Activated CD8-positive, alpha-beta memory T cell treated with anti-CD3 and anti-CD28 coated beads, Interleukin-2, amount 10 ng/mL, durations not matched to agents 7 days and 5 days (primary cell): ENCODE measurements around the gene FRMD4A. TPM values are rescaled to one million over a fixed set of nuclear protein-coding genes. Genes with fewer than 3 reads are reported as not detected.

Experiments used
- ATAC-seq: fragments of 150-1000 bp; cut with Tn5 transposase; one replicate; pipeline ENCODE4 v1.10.0; 2021; ENCODE audit warnings: moderate library complexity
- CTCF ChIA-PET: fragments of 350-600 bp; sonication (Branson Sonifier 250); formaldehyde crosslinking; loops from one replicate; lab custom pipeline; 2021; ENCODE audit warnings: antibody characterized with exemption; lab: Charles Lee
- DNase-seq: peaks from one replicate; pipeline ENCODE4 v3.0.0-alpha.2; 2020
- H3K27ac Mint-ChIP-seq: one replicate; pipeline ENCODE4 v1.8.0; 2021; ENCODE audit warnings: mild to moderate bottlenecking, mixed read lengths
- H3K27me3 Mint-ChIP-seq: one replicate; pipeline ENCODE4 v1.8.0; 2021; ENCODE audit warnings: mixed read lengths
- H3K36me3 Mint-ChIP-seq: one replicate; pipeline ENCODE4 v1.8.0; 2021; ENCODE audit warnings: mild to moderate bottlenecking, mixed read lengths
- H3K4me1 Mint-ChIP-seq: one replicate; pipeline ENCODE4 v1.8.0; 2021; ENCODE audit warnings: mixed read lengths
- H3K4me3 Mint-ChIP-seq: one replicate; pipeline ENCODE4 v1.8.0; 2021; ENCODE audit warnings: mild to moderate bottlenecking, moderate library complexity, mixed read lengths
- H3K9me3 Mint-ChIP-seq: one replicate; pipeline ENCODE4 v1.8.0; 2022; ENCODE audit warnings: low read depth, mixed read lengths
- total RNA-seq, 2 experiments: library from RNA; stranded (reverse); gene quantifications; one replicate each; pipeline ENCODE4 v1.2.3, GENCODE V29; 2021

FRMD4A gene
- total RNA-seq, 2 experiments from 2014 or later = 0.09 to 1.2 TPM

- ATAC-seq = no peak
- no peak overlapping the region for H3K27ac Mint-ChIP-seq
These were observed 151.5 kb downstream of the FRMD4A start for GRCh38 chr10:14179251-14179650.

GRCh38 chr10:14173706-14174594, 156.8 kb downstream of the FRMD4A start:
- CTCF ChIA-PET = interaction anchor here (1.1 kb wide), 1 partner anchor 23 kb away, joined by 6 read pairs; no protein-coding TSS in a partner anchor
- Mint-ChIP-seq H3K27me3 (peaks cover 85% of the 10 kb centered on the region), H3K4me3 (peak overlapping the region; percentile 58), H3K9me3 (no peaks in the 10 kb centered on the region), H3K36me3 (no peaks in the 10 kb centered on the region), H3K27ac (no peak overlapping the region), H3K4me1 (peaks cover 8% of the 10 kb centered on the region)
- ATAC-seq = peak; percentile 33
- DNase-seq = no peak

More at GRCh38 chr10:14179251-14179650, 151.5 kb downstream of the FRMD4A start:
- Mint-ChIP-seq H3K4me1 (peaks cover 4% of the 10 kb centered on the region), H3K4me3 (no peak overlapping the region), H3K9me3 (no peaks in the 10 kb centered on the region), H3K36me3 (no peaks in the 10 kb centered on the region), H3K27me3 (peaks cover 81% of the 10 kb centered on the region)
- CTCF ChIA-PET = no interaction called here
- DNase-seq = no peak

GRCh38 chr10:14173391-14173705, 157.4 kb downstream of the FRMD4A start:
- Mint-ChIP-seq H3K9me3 (no peaks in the 10 kb centered on the region), H3K36me3 (no peaks in the 10 kb centered on the region), H3K4me3 (peak overlapping the region; percentile 58), H3K27ac (no peak overlapping the region), H3K27me3 (peaks cover 80% of the 10 kb centered on the region), H3K4me1 (peaks cover 8% of the 10 kb centered on the region)
- DNase-seq (no peak), ATAC-seq (peak; percentile 30)
- CTCF ChIA-PET = interaction anchor here (1.1 kb wide), 1 partner anchor 24 kb away, joined by 6 read pairs; no protein-coding TSS in a partner anchor

GRCh38 chr10:14172336-14172950, 158.3 kb downstream of the FRMD4A start:
- Mint-ChIP-seq H3K4me3 (no peak overlapping the region), H3K9me3 (no peaks in the 10 kb centered on the region), H3K27ac (no peak overlapping the region), H3K36me3 (no peaks in the 10 kb centered on the region), H3K27me3 (peaks cover 85% of the 10 kb centered on the region), H3K4me1 (peaks cover 8% of the 10 kb centered on the region)
- CTCF ChIA-PET = no interaction called here
- DNase-seq = no peak
- no peak for ATAC-seq

DNA sequence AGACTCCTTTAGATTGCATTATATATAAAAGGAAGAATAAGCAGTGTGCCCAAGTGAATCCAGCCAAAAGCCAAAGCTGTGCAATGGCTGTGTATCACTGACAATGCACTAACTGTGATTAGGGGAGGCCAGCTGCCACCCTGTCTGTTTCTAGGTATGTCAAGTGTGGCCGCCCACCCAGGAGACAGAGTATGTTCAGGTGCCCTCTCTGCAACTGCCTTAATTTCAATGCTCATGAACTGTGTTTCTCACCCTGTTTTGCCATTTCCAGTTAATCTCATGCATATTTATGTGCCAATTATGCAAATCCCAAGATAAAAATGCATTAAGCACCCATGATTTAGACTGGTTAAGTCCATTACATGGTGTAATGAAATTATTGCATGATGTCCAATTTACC, 159.4 kb downstream of the FRMD4A start:
- Mint-ChIP-seq H3K27me3 (peaks cover 83% of the 10 kb centered on the region), H3K9me3 (no peaks in the 10 kb centered on the region), H3K27ac (no peak overlapping the region), H3K4me3 (no peak overlapping the region), H3K36me3 (no peaks in the 10 kb centered on the region), H3K4me1 (peaks cover 8% of the 10 kb centered on the region)
- DNase-seq (no peak), ATAC-seq (no peak)
- CTCF ChIA-PET = no interaction called here

DNA sequence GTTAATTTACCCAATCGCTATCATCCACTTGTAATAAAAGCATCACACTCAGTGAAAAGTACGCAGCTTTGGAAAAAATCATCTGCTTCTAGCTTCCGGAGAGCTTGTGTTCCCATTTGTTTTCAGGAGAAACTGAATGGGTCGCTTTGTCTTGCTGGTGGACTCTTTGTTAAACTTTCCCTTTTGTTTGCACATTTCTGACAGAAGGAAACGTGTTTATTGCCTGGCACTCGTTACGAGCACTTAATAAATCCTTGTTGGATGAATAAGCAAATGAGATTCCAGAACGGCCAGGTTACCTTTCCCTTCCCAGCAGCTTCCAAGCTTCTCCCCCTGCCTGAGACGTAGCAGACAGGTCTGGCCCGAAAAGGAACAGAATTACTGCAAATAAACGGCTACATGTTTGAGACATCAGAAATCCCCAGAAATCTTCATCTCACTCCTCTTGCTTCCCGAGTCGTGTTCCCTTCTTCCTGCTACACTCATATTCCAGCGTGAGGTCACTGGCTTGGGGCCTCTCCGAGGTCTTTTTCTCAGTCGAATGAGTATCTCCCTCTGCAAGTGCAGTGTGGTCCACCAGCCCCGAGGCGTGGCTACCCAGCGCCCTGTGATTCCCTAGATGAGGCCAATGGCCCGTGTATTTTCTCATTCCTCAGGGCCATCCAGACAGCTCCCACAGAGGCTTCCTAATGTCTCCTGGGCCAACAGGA, 167.2 kb downstream of the FRMD4A start:
- H3K9me3 Mint-ChIP-seq = no peaks in the 10 kb centered on the region
- H3K4me3 Mint-ChIP-seq = no peak overlapping the region
- ATAC-seq (no peak), DNase-seq (no peak)
- no peaks in the 10 kb centered on the region for H3K36me3 Mint-ChIP-seq
- no peak overlapping the region for H3K27ac Mint-ChIP-seq
- H3K27me3 Mint-ChIP-seq = peaks cover 24% of the 10 kb centered on the region
- CTCF ChIA-PET = no interaction called here
- H3K4me1 Mint-ChIP-seq = no peaks in the 10 kb centered on the region

DNA sequence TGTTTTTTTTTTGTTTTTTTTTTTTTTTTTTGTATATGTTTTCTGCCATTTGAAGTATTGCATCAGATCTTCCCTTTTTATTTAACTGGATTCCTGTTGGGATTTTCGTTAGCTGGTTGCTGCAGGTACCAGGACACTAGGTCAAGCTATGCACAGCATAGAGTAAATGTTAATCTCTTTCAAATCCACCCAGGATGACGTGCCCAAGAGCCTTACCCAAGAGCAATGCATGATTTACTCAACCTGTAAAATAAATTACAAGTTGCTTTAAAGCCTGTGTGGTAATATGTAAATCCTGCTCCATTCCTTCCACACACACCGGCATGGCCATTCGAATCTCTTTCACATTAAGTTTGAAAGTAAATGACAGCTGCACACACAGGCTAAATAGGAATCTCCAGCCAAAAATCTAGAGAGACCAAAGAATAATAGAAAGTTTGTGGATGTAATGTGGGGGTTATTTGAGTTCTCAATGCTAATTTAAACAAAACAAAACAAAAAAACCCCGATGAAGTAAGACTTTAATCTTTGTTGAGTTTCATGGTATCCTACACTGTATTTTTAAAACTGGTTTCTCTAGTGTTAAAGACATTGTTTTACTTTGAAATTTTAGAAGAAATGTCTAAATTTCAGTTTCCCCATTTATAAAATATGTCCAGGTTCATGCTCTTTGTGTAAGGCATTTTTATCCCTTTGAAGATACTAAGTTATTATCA, 167.9 kb downstream of the FRMD4A start:
- Mint-ChIP-seq H3K4me3 (no peak overlapping the region), H3K4me1 (no peaks in the 10 kb centered on the region), H3K27ac (no peak overlapping the region), H3K36me3 (no peaks in the 10 kb centered on the region), H3K27me3 (peaks cover 17% of the 10 kb centered on the region), H3K9me3 (no peaks in the 10 kb centered on the region)
- DNase-seq = no peak
- CTCF ChIA-PET = interaction anchor here (0.7 kb wide), 1 partner anchor 106 kb away, joined by 3 read pairs; no protein-coding TSS in a partner anchor
- no peak for ATAC-seq

DNA sequence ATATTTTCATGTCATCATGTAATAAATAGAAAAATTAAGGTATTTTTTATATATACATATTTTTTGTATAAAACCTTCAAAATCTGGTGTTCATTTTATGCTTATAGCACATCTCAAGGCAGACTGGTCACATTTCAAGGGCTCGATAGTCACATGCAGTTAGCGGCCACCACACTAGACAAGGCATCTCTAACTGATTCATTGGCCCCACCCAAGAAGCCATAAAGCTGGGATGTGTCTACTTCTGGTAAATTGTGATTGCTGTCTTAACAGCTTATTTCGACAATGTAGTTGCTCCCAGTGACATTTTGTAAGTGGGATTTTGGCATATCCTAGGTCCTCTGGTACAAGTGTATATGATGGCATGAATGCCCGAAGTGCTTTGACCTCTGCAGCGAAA, 168.7 kb downstream of the FRMD4A start:
- H3K36me3 Mint-ChIP-seq = no peaks in the 10 kb centered on the region
- ATAC-seq = no peak
- H3K4me1 Mint-ChIP-seq = no peaks in the 10 kb centered on the region
- H3K27me3 Mint-ChIP-seq = peaks cover 13% of the 10 kb centered on the region
- H3K4me3 Mint-ChIP-seq = no peak overlapping the region
- no peak overlapping the region for H3K27ac Mint-ChIP-seq
- no peaks in the 10 kb centered on the region for H3K9me3 Mint-ChIP-seq
- DNase-seq = no peak
- CTCF ChIA-PET = no interaction called here

GRCh38 chr10:14160299-14160698, 170.4 kb downstream of the FRMD4A start:
- Mint-ChIP-seq H3K27ac (no peak overlapping the region), H3K9me3 (no peaks in the 10 kb centered on the region), H3K4me3 (no peak overlapping the region), H3K4me1 (no peaks in the 10 kb centered on the region), H3K36me3 (no peaks in the 10 kb centered on the region), H3K27me3 (peaks cover 9% of the 10 kb centered on the region)
- CTCF ChIA-PET = no interaction called here
- ATAC-seq = no peak
- no peak for DNase-seq

GRCh38 chr10:14158575-14158974, 172.1 kb downstream of the FRMD4A start:
- Mint-ChIP-seq H3K36me3 (no peaks in the 10 kb centered on the region), H3K27ac (no peak overlapping the region), H3K27me3 (peaks cover 7% of the 10 kb centered on the region), H3K4me1 (no peaks in the 10 kb centered on the region), H3K4me3 (no peak overlapping the region), H3K9me3 (no peaks in the 10 kb centered on the region)
- CTCF ChIA-PET = no interaction called here
- DNase-seq (no peak), ATAC-seq (no peak)

GRCh38 chr10:14156104-14156503, 174.6 kb downstream of the FRMD4A start:
- Mint-ChIP-seq H3K27me3 (peaks cover 4% of the 10 kb centered on the region), H3K9me3 (no peaks in the 10 kb centered on the region), H3K4me1 (no peaks in the 10 kb centered on the region), H3K27ac (no peak overlapping the region), H3K36me3 (no peaks in the 10 kb centered on the region), H3K4me3 (no peak overlapping the region)
- CTCF ChIA-PET = no interaction called here
- no peak for ATAC-seq
- no peak for DNase-seq

DNA sequence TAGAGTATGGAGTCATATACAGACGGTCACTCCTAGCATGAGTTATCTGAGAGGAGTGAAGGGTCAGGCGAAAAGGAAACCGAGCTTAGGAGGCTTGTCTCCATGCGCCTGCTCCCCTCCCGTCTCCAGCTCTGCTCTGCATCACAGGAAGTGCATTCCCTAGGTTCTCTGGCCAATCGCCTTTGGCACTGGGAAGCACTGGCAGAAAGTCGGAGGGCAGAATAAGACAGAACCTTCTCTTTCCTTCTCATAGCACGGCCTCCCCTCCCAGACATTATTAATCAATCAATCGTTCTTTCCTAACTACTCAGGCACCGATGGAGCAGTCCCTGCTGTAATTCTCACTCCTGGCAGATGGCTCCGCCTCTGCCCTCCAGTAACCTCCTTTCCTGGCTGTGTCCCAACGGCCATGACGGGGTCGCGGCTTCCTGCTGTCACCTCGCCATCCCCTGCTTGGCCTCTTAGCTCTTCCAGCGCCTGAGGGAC, 177.1 kb downstream of the FRMD4A start:
- Mint-ChIP-seq H3K9me3 (no peaks in the 10 kb centered on the region), H3K4me3 (no peak overlapping the region), H3K4me1 (no peaks in the 10 kb centered on the region), H3K27ac (no peak overlapping the region), H3K36me3 (no peaks in the 10 kb centered on the region), H3K27me3 (peaks cover 2% of the 10 kb centered on the region)
- CTCF ChIA-PET = no interaction called here
- ATAC-seq (no peak), DNase-seq (no peak)

GRCh38 chr10:14151571-14151970, 179.2 kb downstream of the FRMD4A start:
- no peaks in the 10 kb centered on the region for H3K4me1 Mint-ChIP-seq
- ATAC-seq (no peak), DNase-seq (no peak)
- CTCF ChIA-PET = no interaction called here
- H3K9me3 Mint-ChIP-seq = no peaks in the 10 kb centered on the region
- peaks cover 6% of the 10 kb centered on the region for H3K27me3 Mint-ChIP-seq
- H3K4me3 Mint-ChIP-seq = no peak overlapping the region
- no peaks in the 10 kb centered on the region for H3K36me3 Mint-ChIP-seq
- H3K27ac Mint-ChIP-seq = no peak overlapping the region
